WERI-Rb-1 (cell line): ENCODE data around the gene SCG5.

Experiments
- DNase-seq: peaks from one replicate; pipeline ENCODE4 v3.0.0-alpha.2; 2020
- H3K27ac ChIP-seq: fragments of 250-450 bp; sonication (Bioruptor Pico); 2 replicates; pipeline ENCODE4 v1.5.1; 2020; ENCODE audit warnings: mild to moderate bottlenecking, moderate library complexity
- H3K27me3 ChIP-seq: fragments of 250-450 bp; sonication (Bioruptor Pico); 2 replicates; pipeline ENCODE4 v1.5.1; 2021; ENCODE audit warnings: mild to moderate bottlenecking, low read depth, moderate library complexity; ENCODE audit not compliant: insufficient read depth, severe bottlenecking
- H3K36me3 ChIP-seq: fragments of 250-450 bp; sonication (Bioruptor Pico); 2 replicates; pipeline ENCODE4 v1.5.1; 2020; ENCODE audit warnings: mild to moderate bottlenecking, moderate library complexity
- H3K4me3 ChIP-seq: 2 replicates; pipeline ENCODE4 v1.5.1; 2011; ENCODE audit warnings: low read depth, mild to moderate bottlenecking, control low read depth, low read length
- H3K9me3 ChIP-seq: fragments of 250-450 bp; sonication (Bioruptor Pico); 2 replicates; pipeline ENCODE4 v1.5.1; 2021; ENCODE audit warnings: mild to moderate bottlenecking, moderate library complexity; ENCODE audit not compliant: severe bottlenecking
- TF ChIP-seq, protein P1 (sequence below): IDR thresholded peaks from 2 replicates; pipeline ENCODE4 v1.5.1; 2011; ENCODE audit warnings: low read depth, mild to moderate bottlenecking, control low read depth, inconsistent platforms, low read length

Gene SCG5

DNA sequence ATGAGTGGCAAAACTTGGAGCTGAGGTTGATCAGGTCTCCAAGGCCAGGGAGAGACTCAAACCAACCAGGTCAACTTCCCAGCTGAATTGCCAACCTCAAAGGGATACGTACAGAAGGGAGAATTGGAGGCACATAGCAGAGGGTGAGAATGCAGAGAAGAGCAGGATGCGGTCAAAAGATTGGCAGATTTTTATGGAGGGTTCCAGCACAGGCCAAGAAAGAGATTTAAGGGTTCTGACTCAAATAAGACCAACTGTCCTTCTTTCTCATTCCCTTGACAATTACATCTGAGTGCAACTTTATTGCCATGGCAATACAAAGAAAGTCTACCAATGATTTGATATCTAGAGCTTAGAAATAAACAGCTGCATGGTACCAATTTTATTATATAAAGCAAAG, 33.2 kb downstream of the SCG5 start:
- no peak overlapping the region for H3K27ac ChIP-seq
- H3K9me3 ChIP-seq = no peaks in the 10 kb centered on the region
- no peaks in the 10 kb centered on the region for H3K27me3 ChIP-seq
- TF ChIP-seq, protein P1, sequence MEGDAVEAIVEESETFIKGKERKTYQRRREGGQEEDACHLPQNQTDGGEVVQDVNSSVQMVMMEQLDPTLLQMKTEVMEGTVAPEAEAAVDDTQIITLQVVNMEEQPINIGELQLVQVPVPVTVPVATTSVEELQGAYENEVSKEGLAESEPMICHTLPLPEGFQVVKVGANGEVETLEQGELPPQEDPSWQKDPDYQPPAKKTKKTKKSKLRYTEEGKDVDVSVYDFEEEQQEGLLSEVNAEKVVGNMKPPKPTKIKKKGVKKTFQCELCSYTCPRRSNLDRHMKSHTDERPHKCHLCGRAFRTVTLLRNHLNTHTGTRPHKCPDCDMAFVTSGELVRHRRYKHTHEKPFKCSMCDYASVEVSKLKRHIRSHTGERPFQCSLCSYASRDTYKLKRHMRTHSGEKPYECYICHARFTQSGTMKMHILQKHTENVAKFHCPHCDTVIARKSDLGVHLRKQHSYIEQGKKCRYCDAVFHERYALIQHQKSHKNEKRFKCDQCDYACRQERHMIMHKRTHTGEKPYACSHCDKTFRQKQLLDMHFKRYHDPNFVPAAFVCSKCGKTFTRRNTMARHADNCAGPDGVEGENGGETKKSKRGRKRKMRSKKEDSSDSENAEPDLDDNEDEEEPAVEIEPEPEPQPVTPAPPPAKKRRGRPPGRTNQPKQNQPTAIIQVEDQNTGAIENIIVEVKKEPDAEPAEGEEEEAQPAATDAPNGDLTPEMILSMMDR = no peak
- H3K4me3 ChIP-seq = no peak overlapping the region
- H3K36me3 ChIP-seq = no peaks in the 10 kb centered on the region
- DNase-seq = no peak

- no peaks in the 10 kb centered on the region for H3K36me3 ChIP-seq
- no peaks in the 10 kb centered on the region for H3K9me3 ChIP-seq
- DNase-seq = no peak
- H3K4me3 ChIP-seq = no peak overlapping the region
- no peaks in the 10 kb centered on the region for H3K27me3 ChIP-seq
- TF ChIP-seq, protein P1 = no peak
- H3K27ac ChIP-seq = no peak overlapping the region
Observed at GRCh38 chr15:32675466-32675865, 34.0 kb downstream of the SCG5 start.

DNA sequence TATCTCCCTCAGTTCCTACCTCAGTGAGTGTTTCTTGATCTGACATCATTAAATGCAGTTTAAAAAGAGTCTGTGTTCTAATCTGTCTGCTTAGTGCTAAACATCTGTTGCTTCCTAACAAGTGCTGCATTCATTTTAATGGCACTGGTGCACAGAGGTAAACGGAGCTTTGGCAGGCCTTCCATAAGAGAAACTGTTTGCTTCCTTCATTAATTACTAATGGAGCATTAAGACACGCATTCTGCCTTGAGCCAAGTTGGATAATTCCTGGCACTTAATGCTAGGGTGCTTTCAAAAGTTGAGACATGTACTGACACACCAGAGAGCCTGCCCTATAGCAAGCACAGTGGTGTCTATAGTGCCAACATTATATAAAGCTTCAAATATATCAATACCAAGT, 34.7 kb downstream of the SCG5 start:
- Histone ChIP-seq H3K4me3 (no peak overlapping the region), H3K27me3 (no peaks in the 10 kb centered on the region), H3K9me3 (no peaks in the 10 kb centered on the region), H3K36me3 (no peaks in the 10 kb centered on the region), H3K27ac (no peak overlapping the region)
- TF ChIP-seq, protein P1 = no peak
- peak; percentile 34 for DNase-seq

- H3K27ac ChIP-seq = no peak overlapping the region
- no peaks in the 10 kb centered on the region for H3K9me3 ChIP-seq
- H3K27me3 ChIP-seq = no peaks in the 10 kb centered on the region
- DNase-seq = no peak
- no peak overlapping the region for H3K4me3 ChIP-seq
- TF ChIP-seq, protein P1 = no peak
- no peaks in the 10 kb centered on the region for H3K36me3 ChIP-seq
Observed at GRCh38 chr15:32677238-32677750, 35.8 kb downstream of the SCG5 start.

DNA sequence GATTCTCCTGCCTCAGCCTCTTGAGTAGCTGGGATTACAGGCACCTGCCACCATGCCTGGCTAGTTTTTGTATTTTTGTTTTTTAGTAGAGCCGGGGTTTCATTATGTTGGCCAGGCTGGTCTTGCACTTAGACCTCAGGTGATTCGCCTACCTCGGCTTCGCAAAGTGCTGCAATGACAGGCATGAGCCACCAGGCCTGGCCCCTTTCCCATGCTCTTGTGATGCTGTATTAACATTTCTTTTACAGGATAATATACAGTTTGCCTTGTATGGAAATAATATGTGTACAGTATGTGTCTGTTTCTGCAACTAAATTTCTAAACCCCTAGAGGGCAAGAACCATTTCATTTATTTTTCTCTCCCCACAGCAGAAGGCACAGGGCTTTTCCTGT, 37.8 kb downstream of the SCG5 start:
- no peak for DNase-seq
- TF ChIP-seq, protein P1 = no peak
- H3K36me3 ChIP-seq = no peaks in the 10 kb centered on the region
- no peak overlapping the region for H3K27ac ChIP-seq
- no peak overlapping the region for H3K4me3 ChIP-seq
- no peaks in the 10 kb centered on the region for H3K27me3 ChIP-seq
- H3K9me3 ChIP-seq = no peaks in the 10 kb centered on the region

GRCh38 chr15:32682569-32682968, 41.1 kb downstream of the SCG5 start:
- no peaks in the 10 kb centered on the region for H3K9me3 ChIP-seq
- H3K36me3 ChIP-seq = no peaks in the 10 kb centered on the region
- no peak for DNase-seq
- H3K27me3 ChIP-seq = no peaks in the 10 kb centered on the region
- H3K4me3 ChIP-seq = no peak overlapping the region
- TF ChIP-seq, protein P1 = no peak
- no peak overlapping the region for H3K27ac ChIP-seq
